ENCODE measurements around the gene VSTM2B.

Gene VSTM2B

GRCh38 chr19:29614046-29614445 is 88.3 kb downstream of the VSTM2B start:
- TF ChIP-seq CTCF (IDR thresholded peaks at IDR 0.05), result no peak

Data from LNCAP (cell line).